ENCODE results near the gene NCF2. TPM values are rescaled to one million over a fixed set of nuclear protein-coding genes. Genes with fewer than 3 reads are reported as not detected.

NCF2 gene
- total RNA-seq, 4 donors from 2014 or later, result 16.9 to 48.3 (median 33.9) TPM

DNA sequence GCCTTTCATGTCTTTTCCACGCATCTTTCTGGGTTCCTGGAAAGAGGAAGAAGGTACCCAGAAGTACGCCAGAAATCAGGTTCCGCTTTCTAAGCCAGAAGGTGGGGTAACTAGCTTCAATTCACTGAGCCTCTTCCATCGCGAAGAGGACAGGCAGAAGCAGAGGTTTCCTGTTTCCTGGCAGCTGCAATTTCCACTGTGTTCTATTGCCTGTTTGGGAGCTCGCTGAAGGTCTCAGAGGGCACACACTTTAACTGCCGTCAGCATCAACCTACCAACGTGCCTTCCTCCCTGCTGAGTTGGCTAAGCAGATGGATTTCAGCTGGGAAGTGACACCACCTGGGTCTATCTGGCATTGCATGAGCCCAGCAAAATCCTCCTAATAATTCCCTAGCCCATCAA, 10.0 kb downstream of the NCF2 start:
- TF ChIP-seq, protein P1, sequence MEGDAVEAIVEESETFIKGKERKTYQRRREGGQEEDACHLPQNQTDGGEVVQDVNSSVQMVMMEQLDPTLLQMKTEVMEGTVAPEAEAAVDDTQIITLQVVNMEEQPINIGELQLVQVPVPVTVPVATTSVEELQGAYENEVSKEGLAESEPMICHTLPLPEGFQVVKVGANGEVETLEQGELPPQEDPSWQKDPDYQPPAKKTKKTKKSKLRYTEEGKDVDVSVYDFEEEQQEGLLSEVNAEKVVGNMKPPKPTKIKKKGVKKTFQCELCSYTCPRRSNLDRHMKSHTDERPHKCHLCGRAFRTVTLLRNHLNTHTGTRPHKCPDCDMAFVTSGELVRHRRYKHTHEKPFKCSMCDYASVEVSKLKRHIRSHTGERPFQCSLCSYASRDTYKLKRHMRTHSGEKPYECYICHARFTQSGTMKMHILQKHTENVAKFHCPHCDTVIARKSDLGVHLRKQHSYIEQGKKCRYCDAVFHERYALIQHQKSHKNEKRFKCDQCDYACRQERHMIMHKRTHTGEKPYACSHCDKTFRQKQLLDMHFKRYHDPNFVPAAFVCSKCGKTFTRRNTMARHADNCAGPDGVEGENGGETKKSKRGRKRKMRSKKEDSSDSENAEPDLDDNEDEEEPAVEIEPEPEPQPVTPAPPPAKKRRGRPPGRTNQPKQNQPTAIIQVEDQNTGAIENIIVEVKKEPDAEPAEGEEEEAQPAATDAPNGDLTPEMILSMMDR (IDR thresholded peaks at IDR 0.05), result no peak
- no peak for TF ChIP-seq EP300 (IDR thresholded peaks at IDR 0.05)
- no peak for TF ChIP-seq POLR2AphosphoS5 (IDR thresholded peaks at IDR 0.05)
- no peak for TF ChIP-seq POLR2A (IDR thresholded peaks at IDR 0.05)
- no peak for DNase-seq (ENCODE audit: low spot score in 2 of 2)
- Histone ChIP-seq H3K9me3 (no peaks in the 10 kb centered on the region), H3K27ac (no peak overlapping the region), H3K4me3 (no peak overlapping the region), H3K36me3 (no peaks in the 10 kb centered on the region), H3K27me3 (no peaks in the 10 kb centered on the region), H3K4me1 (no peaks in the 10 kb centered on the region)
- WGBS, result 63% methylated on average over 8 of the region's 8 CpGs

DNA sequence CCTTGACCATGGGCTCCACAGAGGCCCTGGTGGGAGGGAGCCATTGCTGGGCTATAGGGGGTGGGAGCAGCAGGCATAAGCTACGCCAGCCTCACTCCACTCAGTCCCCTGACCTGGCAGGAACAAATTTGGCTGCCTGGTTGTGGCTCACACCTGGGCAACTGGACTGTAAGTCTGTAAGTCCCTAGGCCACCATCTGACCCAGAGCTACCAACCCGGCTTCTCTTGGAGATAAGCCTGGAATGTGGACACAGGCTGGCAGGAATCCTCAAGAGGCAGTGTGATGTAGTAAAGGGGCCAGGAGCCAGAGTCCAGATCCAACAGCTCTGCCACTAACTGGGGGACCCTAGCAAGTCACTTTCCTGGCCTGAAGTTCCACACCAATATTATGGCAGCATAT, 11.4 kb downstream of the NCF2 start:
- WGBS, result no CpG with 5 or more reads among the region's 2 CpGs
- no peak for DNase-seq (ENCODE audit: low spot score in 2 of 2)

DNA sequence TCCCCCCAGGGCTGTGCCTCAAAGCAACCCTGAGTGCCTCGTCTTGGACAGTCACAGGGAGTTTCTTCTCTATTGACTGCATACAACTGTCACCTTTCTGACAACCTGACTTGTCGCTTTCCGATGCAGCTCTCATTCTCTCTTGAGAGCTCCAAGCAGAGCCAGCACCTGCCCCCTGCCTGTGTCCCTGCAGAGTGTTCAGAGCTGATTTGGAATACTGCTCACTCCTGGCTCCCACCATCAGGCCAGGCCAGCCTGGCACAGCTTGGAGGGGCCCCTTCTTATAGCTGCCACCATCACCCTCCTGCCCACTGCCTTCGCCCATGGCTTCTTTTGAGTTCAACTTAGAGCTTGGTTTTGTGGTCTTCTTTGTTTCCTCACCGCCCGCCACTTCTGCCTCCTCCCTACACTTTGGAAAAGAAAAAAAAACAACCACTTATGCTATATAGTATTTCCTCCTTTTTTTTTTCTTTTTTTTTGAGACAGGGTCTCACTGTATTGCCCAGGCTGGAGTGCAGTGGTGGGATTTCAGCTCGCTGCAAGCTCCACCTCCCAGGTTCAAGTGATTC, 12.3 kb downstream of the NCF2 start:
- no peak for DNase-seq (ENCODE audit: low spot score in 2 of 2)
- Histone ChIP-seq H3K9me3 (no peaks in the 10 kb centered on the region), H3K27me3 (no peaks in the 10 kb centered on the region), H3K4me3 (no peak overlapping the region), H3K36me3 (no peaks in the 10 kb centered on the region), H3K4me1 (no peaks in the 10 kb centered on the region), H3K27ac (no peak overlapping the region)
- no peak for TF ChIP-seq POLR2A (IDR thresholded peaks at IDR 0.05)
- WGBS, result 85% methylated on average over 7 of the region's 7 CpGs

More for the DNA sequence above, 11.4 kb downstream of the NCF2 start:
- H3K9me3 ChIP-seq, result no peaks in the 10 kb centered on the region
- no peak for TF ChIP-seq POLR2A (IDR thresholded peaks at IDR 0.05)
- TF ChIP-seq, protein P1 (IDR thresholded peaks at IDR 0.05), result no peak
- TF ChIP-seq EP300 (IDR thresholded peaks at IDR 0.05), result no peak
- no peak for TF ChIP-seq POLR2AphosphoS5 (IDR thresholded peaks at IDR 0.05)
- H3K4me3 ChIP-seq, result no peak overlapping the region
- H3K36me3 ChIP-seq, result no peaks in the 10 kb centered on the region
- no peaks in the 10 kb centered on the region for H3K27me3 ChIP-seq
- H3K4me1 ChIP-seq, result no peaks in the 10 kb centered on the region
- no peak overlapping the region for H3K27ac ChIP-seq

DNA sequence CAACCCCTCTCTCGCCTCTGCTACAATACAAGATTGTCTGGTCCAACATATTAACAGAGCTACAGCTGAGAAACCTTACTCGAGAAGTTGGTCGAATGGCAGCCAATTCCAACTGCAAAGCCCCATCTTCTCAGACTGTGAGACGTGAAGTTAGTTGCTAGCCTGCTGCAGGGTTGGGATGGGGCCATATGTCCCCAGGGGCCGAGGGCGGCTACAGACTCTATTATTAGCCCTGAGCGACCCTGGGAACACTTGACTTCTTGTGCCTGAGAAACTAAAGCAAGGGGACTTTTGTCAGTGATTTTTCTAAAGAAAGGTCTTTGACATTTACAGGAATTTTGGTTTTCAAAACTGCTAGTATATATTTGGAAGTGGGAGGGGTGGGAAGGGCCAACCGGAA, 13.7 kb downstream of the NCF2 start:
- Histone ChIP-seq H3K4me3 (no peak overlapping the region), H3K9me3 (no peaks in the 10 kb centered on the region), H3K27ac (no peak overlapping the region), H3K27me3 (no peaks in the 10 kb centered on the region), H3K36me3 (no peaks in the 10 kb centered on the region), H3K4me1 (no peaks in the 10 kb centered on the region)
- DNase-seq (ENCODE audit: low spot score in 2 of 2), result no peak
- no peak for TF ChIP-seq POLR2AphosphoS5 (IDR thresholded peaks at IDR 0.05)
- 69% methylated on average over 8 of the region's 8 CpGs for WGBS

DNA sequence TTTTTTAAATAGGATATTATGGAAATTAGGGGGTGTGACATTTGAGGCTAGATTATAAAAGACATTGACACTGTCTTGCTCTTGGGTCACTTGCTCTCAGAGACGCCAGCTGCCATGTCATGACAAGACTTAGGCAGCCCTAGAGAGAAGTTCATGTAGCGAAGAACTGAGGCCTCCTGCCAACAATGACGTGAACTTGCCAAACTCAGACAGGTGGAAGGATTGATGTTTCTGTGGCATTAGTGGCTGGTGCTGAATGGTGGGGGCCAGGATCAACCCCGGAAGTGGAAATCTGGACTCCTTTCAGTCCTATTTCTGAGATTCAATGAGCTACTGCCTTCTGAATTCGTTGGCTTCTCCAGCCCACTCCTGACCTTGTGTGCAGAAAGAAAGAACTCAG, 14.7 kb downstream of the NCF2 start:
- Histone ChIP-seq H3K4me1 (no peaks in the 10 kb centered on the region), H3K36me3 (no peaks in the 10 kb centered on the region), H3K27ac (no peak overlapping the region), H3K9me3 (no peaks in the 10 kb centered on the region), H3K27me3 (no peaks in the 10 kb centered on the region), H3K4me3 (no peak overlapping the region)
- WGBS, result 52% methylated on average over 5 of the region's 5 CpGs
- TF ChIP-seq EP300 (IDR thresholded peaks at IDR 0.05), result no peak
- TF ChIP-seq POLR2A (IDR thresholded peaks at IDR 0.05), result no peak
- no peak for TF ChIP-seq POLR2AphosphoS5 (IDR thresholded peaks at IDR 0.05)
- TF ChIP-seq, protein P1 (IDR thresholded peaks at IDR 0.05), result no peak
- DNase-seq (ENCODE audit: low spot score in 2 of 2), result no peak

DNA sequence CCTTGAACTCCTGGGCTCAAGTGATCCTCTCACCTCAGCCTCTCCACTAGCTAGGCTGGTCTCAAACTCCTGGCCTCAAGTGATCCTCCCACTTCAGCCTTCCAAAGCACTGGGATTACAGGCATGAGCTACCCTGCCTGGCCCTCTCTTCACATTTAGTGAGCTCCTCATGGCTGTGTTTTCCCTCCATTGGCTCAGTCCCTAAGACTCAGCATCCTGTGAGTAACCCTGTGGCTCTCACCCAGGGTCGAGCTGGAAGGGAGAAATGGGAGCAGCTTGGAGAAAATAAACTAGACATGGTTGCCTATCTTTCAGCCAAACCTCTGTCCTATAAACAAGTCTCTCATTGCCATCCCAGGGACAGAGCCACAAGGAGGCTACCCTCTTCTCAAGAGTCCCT, 17.5 kb downstream of the NCF2 start:
- Histone ChIP-seq H3K4me1 (no peaks in the 10 kb centered on the region), H3K4me3 (no peak overlapping the region), H3K9me3 (no peaks in the 10 kb centered on the region), H3K27ac (no peak overlapping the region), H3K36me3 (no peaks in the 10 kb centered on the region), H3K27me3 (no peaks in the 10 kb centered on the region)
- WGBS, result 82% methylated on average over 1 of the region's 1 CpG
- TF ChIP-seq POLR2AphosphoS5 (IDR thresholded peaks at IDR 0.05) (no peak), EP300 (IDR thresholded peaks at IDR 0.05) (no peak), POLR2A (IDR thresholded peaks at IDR 0.05) (no peak)
- TF ChIP-seq, protein P1 (IDR thresholded peaks at IDR 0.05), result no peak
- DNase-seq (ENCODE audit: low spot score in 2 of 2), result no peak
